ENCODE data around the gene PRDM16. TPM values are rescaled to one million over a fixed set of nuclear protein-coding genes. Genes with fewer than 3 reads are reported as not detected.

PRDM16 gene
- total RNA-seq, 1 experiment from 2014 or later, result 0.04 TPM

- no TSS peak for BruUV-seq (replicated peaks)
- Histone ChIP-seq H3K4me1 (ENCODE audit: insufficient read depth, low read length) (peaks cover 15% of the 10 kb centered on the region), H3K27ac (ENCODE audit: low read length) (no peak overlapping the region), H3K4me3 (ENCODE audit: low read length) (no peak overlapping the region), H3K9ac (ENCODE audit: low read length) (no peak overlapping the region), H3K9me2 (replicated peaks; ENCODE audit: low read length) (no peaks in the 10 kb centered on the region), H2AFZ (ENCODE audit: low read length) (no peak overlapping the region), H3K36me3 (ENCODE audit: low read depth, low read length) (no peaks in the 10 kb centered on the region), H3K27me3 (ENCODE audit: low read length) (peaks cover 99% of the 10 kb centered on the region), H3K4me2 (ENCODE audit: low read length) (no peak overlapping the region), H4K20me1 (ENCODE audit: low read length) (no peaks in the 10 kb centered on the region), H3F3A (ENCODE audit: low read length, unreplicated experiment) (no peaks in the 10 kb centered on the region), H3K9me3 (ENCODE audit: low read length) (no peaks in the 10 kb centered on the region), H3K79me2 (ENCODE audit: low read length) (no peaks in the 10 kb centered on the region)
- no peak for ATAC-seq
- TF ChIP-seq CTCF (conservative IDR thresholded peaks at IDR 0.05; ENCODE audit: low read depth, low read length), result no peak
- no peak for TF ChIP-seq EZH2 (IDR thresholded peaks at IDR 0.05; ENCODE audit: low read length, unreplicated experiment)
- TF ChIP-seq EZH2phosphoT487 (IDR thresholded peaks at IDR 0.05; ENCODE audit: borderline replicate concordance, low read length), result no peak
- no peak for DNase-seq
- CTCF ChIA-PET, result no interaction called here
- POLR2A ChIA-PET (ENCODE audit: unreplicated experiment), result no interaction called here
- intact Hi-C loops (cut with micrococcal nuclease), result no loop called here
These were observed 346.5 kb downstream of the PRDM16 start for GRCh38 chr1:3415260-3416090.

GRCh38 chr1:3417082-3417739 is 348.2 kb downstream of the PRDM16 start:
- Histone ChIP-seq H3K9ac (ENCODE audit: low read length) (no peak overlapping the region), H3K9me2 (replicated peaks; ENCODE audit: low read length) (no peaks in the 10 kb centered on the region), H3K4me1 (ENCODE audit: insufficient read depth, low read length) (peaks cover 15% of the 10 kb centered on the region), H3K27ac (ENCODE audit: low read length) (no peak overlapping the region), H2AFZ (ENCODE audit: low read length) (no peak overlapping the region), H3K36me3 (ENCODE audit: low read depth, low read length) (no peaks in the 10 kb centered on the region), H3K27me3 (ENCODE audit: low read length) (peaks cover 99% of the 10 kb centered on the region), H3K4me2 (ENCODE audit: low read length) (no peak overlapping the region), H3K4me3 (ENCODE audit: low read length) (no peak overlapping the region), H3K79me2 (ENCODE audit: low read length) (no peaks in the 10 kb centered on the region), H4K20me1 (ENCODE audit: low read length) (no peaks in the 10 kb centered on the region), H3K9me3 (ENCODE audit: low read length) (no peaks in the 10 kb centered on the region), H3F3A (ENCODE audit: low read length, unreplicated experiment) (no peaks in the 10 kb centered on the region)
- no peak for TF ChIP-seq EZH2 (IDR thresholded peaks at IDR 0.05; ENCODE audit: low read length, unreplicated experiment)
- TF ChIP-seq EZH2phosphoT487 (IDR thresholded peaks at IDR 0.05; ENCODE audit: borderline replicate concordance, low read length), result no peak
- peak; percentile 84 for TF ChIP-seq CTCF (conservative IDR thresholded peaks at IDR 0.05; ENCODE audit: low read depth, low read length)
- CTCF ChIA-PET, result no interaction called here
- BruUV-seq (replicated peaks), result no TSS peak
- ATAC-seq (no peak), DNase-seq (peak; percentile 50)
- POLR2A ChIA-PET (ENCODE audit: unreplicated experiment), result no interaction called here
- intact Hi-C loops (cut with micrococcal nuclease), result no loop called here

DNA sequence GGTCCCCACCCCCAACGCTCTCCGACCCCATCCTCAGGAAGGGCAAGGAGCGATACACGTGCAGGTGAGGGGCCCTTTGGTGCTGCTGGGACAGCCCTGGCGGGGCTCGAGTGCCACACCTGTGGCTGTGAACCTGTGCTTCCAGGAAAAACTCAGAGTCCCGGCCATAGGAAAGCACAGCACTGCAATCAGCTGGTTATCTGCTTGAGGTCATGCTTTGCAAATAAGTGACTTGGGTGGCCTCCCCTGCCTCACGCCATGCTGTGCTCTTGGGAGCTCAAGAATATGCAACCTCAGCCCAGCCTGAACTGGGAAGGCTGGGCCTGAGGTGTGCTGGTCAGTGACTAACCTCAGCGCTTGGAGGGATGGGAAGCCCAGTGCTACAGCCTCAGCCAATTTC is 348.9 kb downstream of the PRDM16 start:
- BruUV-seq (replicated peaks), result no TSS peak
- no peaks in the 10 kb centered on the region for H4K20me1 ChIP-seq (ENCODE audit: low read length)
- no peak overlapping the region for H3K4me2 ChIP-seq (ENCODE audit: low read length)
- H3K27me3 ChIP-seq (ENCODE audit: low read length), result peaks cover 99% of the 10 kb centered on the region
- no peak overlapping the region for H2AFZ ChIP-seq (ENCODE audit: low read length)
- ChIA-PET POLR2A (ENCODE audit: unreplicated experiment) (no interaction called here), CTCF (no interaction called here)
- H3K4me3 ChIP-seq (ENCODE audit: low read length), result no peak overlapping the region
- no peaks in the 10 kb centered on the region for H3K9me2 ChIP-seq (replicated peaks; ENCODE audit: low read length)
- ATAC-seq (no peak), DNase-seq (no peak)
- H3K9ac ChIP-seq (ENCODE audit: low read length), result no peak overlapping the region
- H3K36me3 ChIP-seq (ENCODE audit: low read depth, low read length), result no peaks in the 10 kb centered on the region
- H3K9me3 ChIP-seq (ENCODE audit: low read length), result no peaks in the 10 kb centered on the region
- no peak overlapping the region for H3K27ac ChIP-seq (ENCODE audit: low read length)
- H3K79me2 ChIP-seq (ENCODE audit: low read length), result no peaks in the 10 kb centered on the region
- intact Hi-C loops (cut with micrococcal nuclease), result no loop called here
- H3K4me1 ChIP-seq (ENCODE audit: insufficient read depth, low read length), result peaks cover 15% of the 10 kb centered on the region
- H3F3A ChIP-seq (ENCODE audit: low read length, unreplicated experiment), result no peaks in the 10 kb centered on the region
- TF ChIP-seq EZH2phosphoT487 (IDR thresholded peaks at IDR 0.05; ENCODE audit: borderline replicate concordance, low read length) (no peak), CTCF (conservative IDR thresholded peaks at IDR 0.05; ENCODE audit: low read depth, low read length) (no peak), EZH2 (IDR thresholded peaks at IDR 0.05; ENCODE audit: low read length, unreplicated experiment) (no peak)
